Calu3 (cell line): ENCODE data around the gene NAALAD2. TPM values are rescaled to one million over a fixed set of nuclear protein-coding genes. Genes with fewer than 3 reads are reported as not detected.
A peak's percentile ranks its signal among the peaks of the same experiment; 100 is the strongest.

ENCODE experiments used
- BruUV-seq: library from RNA; stranded (reverse); fragments of 400-500 nt; replicated peaks from 2 replicates; lab custom pipeline; 2021; lab: Mats Ljungman, UMichigan
- CTCF ChIA-PET: fragments of 300-600 bp; sonication (Branson Sonifier 250); formaldehyde crosslinking; loops from one replicate; lab custom pipeline; 2022; ENCODE audit warnings: antibody characterized with exemption; lab: Charles Lee
- DNase-seq: peaks from one replicate; pipeline ENCODE4 v3.0.0; 2022
- H3K27ac Mint-ChIP-seq: one replicate; pipeline ENCODE4 v1.8.0; 2022; ENCODE audit warnings: mixed read lengths; ENCODE audit not compliant: unreplicated experiment
- H3K27me3 Mint-ChIP-seq: one replicate; pipeline ENCODE4 v1.8.0; 2022; ENCODE audit warnings: mixed read lengths; ENCODE audit not compliant: unreplicated experiment
- H3K36me3 Mint-ChIP-seq: one replicate; pipeline ENCODE4 v1.8.0; 2022; ENCODE audit warnings: mild to moderate bottlenecking, moderate library complexity, mixed read lengths; ENCODE audit not compliant: insufficient read depth, unreplicated experiment
- H3K4me1 Mint-ChIP-seq: one replicate; pipeline ENCODE4 v1.8.0; 2022; ENCODE audit warnings: mild to moderate bottlenecking, low read depth, mixed read lengths; ENCODE audit not compliant: unreplicated experiment
- H3K4me3 Mint-ChIP-seq: one replicate; pipeline ENCODE4 v1.8.0; 2022; ENCODE audit warnings: mild to moderate bottlenecking, low read depth, moderate library complexity, mixed read lengths; ENCODE audit not compliant: unreplicated experiment
- H3K9me3 Mint-ChIP-seq: one replicate; pipeline ENCODE4 v1.8.0; 2022; ENCODE audit warnings: low read depth, mixed read lengths; ENCODE audit not compliant: unreplicated experiment
- CTCF ChIP-seq: fragments of 200-600 bp; IDR thresholded peaks from one replicate; pipeline ENCODE4 v1.8.0; 2022; ENCODE audit warnings: antibody characterized with exemption; ENCODE audit not compliant: unreplicated experiment
- intact Hi-C: fragments of 100-400 bp; cut with micrococcal nuclease; formaldehyde crosslinking; loops from one replicate; pipeline ENCODE4 v1.10.0; 2022; ENCODE audit not compliant: unreplicated experiment
- total RNA-seq: library from RNA; stranded (reverse); gene quantifications from 2 replicates; pipeline ENCODE4 v1.2.3, GENCODE V29; 2022

The NAALAD2 gene
- total RNA-seq, 1 experiment from 2014 or later, result 0.38 TPM

GRCh38 chr11:90213322-90213721 lies 78.9 kb downstream of the NAALAD2 start:
- Mint-ChIP-seq H3K4me3 (no peak overlapping the region), H3K27me3 (no peaks in the 10 kb centered on the region), H3K9me3 (no peaks in the 10 kb centered on the region), H3K27ac (no peak overlapping the region), H3K36me3 (peaks cover 4% of the 10 kb centered on the region), H3K4me1 (peaks cover 11% of the 10 kb centered on the region)
- intact Hi-C loops, result no loop called here
- DNase-seq, result no peak
- no TSS peak for BruUV-seq
- no peak for TF ChIP-seq CTCF
- CTCF ChIA-PET, result no interaction called here

GRCh38 chr11:90216611-90217010 lies 82.1 kb downstream of the NAALAD2 start:
- Mint-ChIP-seq H3K27me3 (no peaks in the 10 kb centered on the region), H3K36me3 (peaks cover 12% of the 10 kb centered on the region), H3K9me3 (no peaks in the 10 kb centered on the region), H3K27ac (peak overlapping the region; percentile 21), H3K4me3 (no peak overlapping the region), H3K4me1 (peaks cover 25% of the 10 kb centered on the region)
- no peak for DNase-seq
- no TSS peak for BruUV-seq
- intact Hi-C loops, result no loop called here
- CTCF ChIA-PET, result no interaction called here
- TF ChIP-seq CTCF, result no peak

- DNase-seq, result peak; percentile 11
- Mint-ChIP-seq H3K27me3 (no peaks in the 10 kb centered on the region), H3K27ac (no peak overlapping the region), H3K4me3 (peak overlapping the region; percentile 19), H3K36me3 (peaks cover 26% of the 10 kb centered on the region), H3K4me1 (peaks cover 25% of the 10 kb centered on the region), H3K9me3 (no peaks in the 10 kb centered on the region)
- intact Hi-C loops, result no loop called here
- CTCF ChIA-PET, result interaction anchor here (0.7 kb wide), 1 partner anchor 199 kb away, joined by 3 read pairs; no protein-coding TSS in a partner anchor
- BruUV-seq, result no TSS peak
- no peak for TF ChIP-seq CTCF
These were observed 84.1 kb downstream of the NAALAD2 start for GRCh38 chr11:90218606-90219005.

- BruUV-seq, result no TSS peak
- Mint-ChIP-seq H3K4me3 (peak overlapping the region; percentile 88), H3K4me1 (peaks cover 25% of the 10 kb centered on the region), H3K27me3 (no peaks in the 10 kb centered on the region), H3K27ac (no peak overlapping the region), H3K36me3 (peaks cover 33% of the 10 kb centered on the region), H3K9me3 (no peaks in the 10 kb centered on the region)
- CTCF ChIA-PET, result interaction anchor here (0.6 kb wide), 1 partner anchor 685 kb away, joined by 3 read pairs; no protein-coding TSS in a partner anchor
- intact Hi-C loops, result no loop called here
- no peak for TF ChIP-seq CTCF
- DNase-seq, result no peak
These were observed 85.0 kb downstream of the NAALAD2 start for GRCh38 chr11:90219438-90219837.
